HG03064 (cell line): ENCODE data around the gene PPP2R2C.

Experiments used
- ATAC-seq: cut with Tn5 transposase; IDR thresholded peaks from one replicate; pipeline ENCODE4 v1.9.1; 2021; ENCODE audit warnings: low read depth; ENCODE audit not compliant: unreplicated experiment

Gene PPP2R2C

GRCh38 chr4:6349896-6350603 is 122.4 kb downstream of the PPP2R2C start:
- no peak for ATAC-seq

DNA sequence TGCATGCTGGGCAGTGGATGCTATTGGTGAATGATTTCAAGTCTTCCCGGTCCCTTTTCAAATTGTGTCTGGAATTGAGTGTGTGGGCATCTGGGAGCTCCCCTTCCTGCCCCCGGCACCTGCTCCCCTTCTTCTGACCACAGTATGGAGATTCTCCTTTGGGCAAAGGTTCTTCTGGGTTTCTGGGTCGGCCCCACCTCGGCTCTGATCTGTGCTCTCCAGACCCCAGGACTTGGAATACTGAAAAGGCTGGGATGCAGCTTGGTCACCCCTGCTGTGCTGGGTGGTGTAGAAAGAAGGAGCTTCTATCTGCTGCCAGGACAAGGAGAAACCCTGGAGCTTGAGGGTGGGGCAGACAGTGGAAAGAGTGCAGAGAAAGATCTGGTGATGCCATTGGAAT is 124.0 kb downstream of the PPP2R2C start:
- no peak for ATAC-seq

- no peak for ATAC-seq
Observed at GRCh38 chr4:6347511-6348045, 124.8 kb downstream of the PPP2R2C start.

DNA sequence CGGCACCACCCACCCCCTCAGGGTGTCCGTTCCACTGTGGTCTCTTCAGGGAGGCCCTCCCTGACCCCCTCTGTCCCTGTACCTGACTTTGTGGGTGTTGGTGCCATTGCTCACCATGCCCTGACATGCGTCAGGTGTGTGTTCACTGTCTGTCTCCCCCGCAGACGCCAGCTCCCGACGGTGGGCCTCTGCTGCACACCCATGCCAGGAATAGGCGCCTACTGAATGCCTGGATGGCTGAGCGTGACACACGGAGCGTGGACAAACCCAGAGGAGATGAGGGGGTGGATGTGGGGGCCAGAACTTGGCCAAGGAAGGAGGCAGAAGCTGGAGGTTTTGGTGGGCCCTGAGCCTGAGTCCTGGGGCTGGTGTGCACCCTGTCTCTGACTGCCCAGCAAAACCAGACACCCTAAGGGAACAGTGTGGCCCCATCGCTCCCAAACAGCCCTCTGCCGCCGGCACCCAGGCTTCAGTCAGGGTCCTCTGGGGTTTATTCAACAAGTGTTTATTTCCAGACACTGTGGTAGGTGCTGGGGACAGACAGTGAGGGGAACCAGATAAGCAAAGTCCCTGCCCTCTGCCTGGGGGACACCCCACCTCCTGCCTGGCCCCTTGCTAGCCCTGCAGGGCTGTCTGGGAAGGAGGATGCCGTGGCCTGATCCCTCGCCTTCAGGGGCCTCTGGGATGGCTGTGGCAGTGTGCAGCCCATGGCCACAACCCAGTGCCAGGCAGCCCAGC is 125.9 kb downstream of the PPP2R2C start:
- no peak for ATAC-seq

- ATAC-seq, result no peak
Observed at GRCh38 chr4:6345866-6346265, 126.5 kb downstream of the PPP2R2C start.

GRCh38 chr4:6345096-6345830 is 127.2 kb downstream of the PPP2R2C start:
- no peak for ATAC-seq

DNA sequence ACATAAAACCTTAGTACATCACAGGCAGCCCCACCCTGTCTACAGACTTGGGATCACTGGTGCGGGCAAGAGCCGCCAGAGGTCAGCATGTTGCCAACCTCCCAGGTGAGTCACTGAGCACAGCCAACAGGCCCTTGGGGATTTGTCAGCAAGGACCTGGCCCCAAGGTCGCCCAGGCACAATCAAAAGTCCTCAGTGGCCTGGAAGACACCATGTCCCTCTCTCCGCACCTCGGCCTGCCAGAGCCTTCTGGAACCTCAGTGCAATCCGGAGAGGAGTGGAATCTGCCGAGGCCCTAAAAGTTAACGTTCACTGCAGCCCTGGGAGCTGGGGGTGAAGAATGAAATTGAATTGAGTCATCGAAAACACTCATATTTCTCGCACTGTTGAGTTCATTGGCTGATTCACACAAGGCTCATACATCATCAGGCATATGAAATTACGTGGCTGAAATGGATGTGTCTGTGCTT is 128.4 kb downstream of the PPP2R2C start:
- no peak for ATAC-seq

- ATAC-seq, result no peak
Observed at GRCh38 chr4:6342530-6343293, 129.7 kb downstream of the PPP2R2C start.

DNA sequence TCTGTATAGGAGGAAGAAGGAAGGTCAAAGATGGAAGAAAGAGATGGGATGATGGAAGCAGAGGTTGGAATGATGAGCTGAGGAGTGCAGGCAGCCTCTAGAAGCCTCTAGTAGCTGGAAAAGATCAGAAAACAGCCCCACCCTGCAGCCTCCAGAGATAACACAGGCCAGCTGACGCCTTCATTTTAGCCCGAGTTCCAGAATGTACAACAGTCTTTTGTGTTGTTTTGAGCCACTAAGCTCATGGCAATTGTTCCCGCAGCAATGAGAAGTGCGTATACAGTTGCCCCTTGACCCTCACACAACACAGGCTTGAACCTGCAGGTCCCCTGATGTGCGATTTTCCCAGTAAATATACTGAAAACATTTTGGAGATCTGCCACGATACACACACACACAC is 130.7 kb downstream of the PPP2R2C start:
- ATAC-seq, result no peak

GRCh38 chr4:6340446-6341015 is 131.9 kb downstream of the PPP2R2C start:
- no peak for ATAC-seq

GRCh38 chr4:6339818-6340445 is 132.5 kb downstream of the PPP2R2C start:
- no peak for ATAC-seq

DNA sequence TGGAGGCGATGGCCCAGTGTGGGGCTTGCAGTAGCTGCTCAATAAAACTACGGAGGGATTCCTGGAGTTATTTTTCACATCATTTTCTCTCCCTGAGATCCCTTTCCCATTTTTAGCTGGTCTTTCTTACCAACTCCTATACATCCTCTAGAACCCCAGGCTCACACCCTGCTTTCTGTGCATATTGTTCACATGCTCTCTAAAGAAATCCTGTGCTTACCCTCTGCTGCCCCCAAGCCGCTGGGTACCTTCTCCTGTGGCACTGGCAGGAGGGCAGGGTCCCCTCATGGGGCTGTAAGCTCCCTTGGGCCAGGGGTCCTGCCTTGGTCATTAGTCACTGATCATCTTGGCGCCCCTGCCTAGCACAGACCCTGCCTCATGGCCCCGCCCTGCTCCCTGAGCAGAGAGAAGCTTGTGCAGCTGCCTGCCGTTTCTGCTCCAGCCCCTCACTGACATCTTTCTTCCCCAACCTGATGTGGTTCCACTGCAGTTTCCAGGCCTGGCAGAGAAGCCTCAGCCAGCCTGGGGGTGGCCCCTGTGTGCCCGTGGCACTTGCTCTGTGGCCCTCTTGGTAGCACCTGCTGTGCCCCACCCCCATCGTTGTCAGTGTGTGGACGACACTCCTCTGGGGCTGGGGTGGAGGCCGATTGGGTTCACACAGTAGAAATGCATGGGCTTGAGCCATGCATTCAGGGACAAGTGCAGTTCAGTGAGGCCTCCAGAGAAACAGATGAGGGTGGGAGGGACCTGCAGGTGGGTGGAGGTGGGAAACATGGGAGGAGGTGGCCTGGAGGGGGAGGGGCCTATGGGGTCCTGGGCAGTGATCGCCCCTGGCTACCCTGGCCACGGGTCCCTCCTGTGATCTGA is 133.2 kb downstream of the PPP2R2C start:
- no peak for ATAC-seq

DNA sequence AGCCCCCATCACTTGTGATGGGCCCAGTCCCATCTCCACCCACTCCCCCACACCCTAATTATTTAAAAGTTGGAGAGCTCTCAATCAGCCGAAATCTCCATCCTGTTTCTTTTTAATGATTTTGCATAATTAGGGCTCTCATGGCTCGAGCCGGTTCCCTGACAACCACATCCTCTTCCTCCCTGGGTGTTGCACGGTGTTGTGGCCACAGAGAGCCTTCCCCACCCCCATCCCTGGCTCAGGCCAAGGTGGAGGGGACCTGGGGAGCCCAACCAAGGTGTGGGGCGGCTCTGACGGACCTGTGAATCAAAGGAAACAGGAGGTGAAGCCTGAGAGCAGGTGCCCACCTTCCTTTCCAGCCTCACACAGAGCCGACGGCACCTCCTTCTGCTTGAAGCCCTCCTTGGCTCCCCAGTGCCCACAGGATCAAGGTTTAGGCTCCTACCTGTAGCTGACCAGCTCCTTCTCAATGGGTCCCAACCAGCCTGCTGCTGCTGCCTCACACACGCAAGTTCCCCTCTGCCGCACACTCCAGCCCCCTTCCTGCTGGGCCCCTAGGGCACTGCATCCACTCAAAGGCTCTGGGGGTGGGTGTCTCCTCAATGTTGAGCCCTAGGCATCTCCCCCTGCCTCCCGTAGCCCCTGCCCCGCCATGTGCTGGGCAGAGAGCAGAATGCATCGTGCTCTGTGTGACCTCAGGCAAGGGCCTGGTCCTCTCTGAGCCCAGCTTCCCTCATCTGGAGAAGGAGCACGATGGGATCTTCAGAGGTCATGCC is 134.1 kb downstream of the PPP2R2C start:
- ATAC-seq, result no peak

GRCh38 chr4:6337331-6337935 is 135.0 kb downstream of the PPP2R2C start:
- no peak for ATAC-seq

- no peak for ATAC-seq
Observed at GRCh38 chr4:6336166-6336565, 136.2 kb downstream of the PPP2R2C start.

GRCh38 chr4:6335040-6335590 is 137.3 kb downstream of the PPP2R2C start:
- no peak for ATAC-seq

GRCh38 chr4:6334203-6334887 is 138.1 kb downstream of the PPP2R2C start:
- no peak for ATAC-seq
